IMR-90 (cell line): Measurements from ENCODE around the gene PAK6. TPM values are rescaled to one million over a fixed set of nuclear protein-coding genes. Genes with fewer than 3 reads are reported as not detected.

ENCODE experiments used
- ATAC-seq: fragments of 200-7000 bp; cut with Tn5 transposase; 2 replicates; pipeline ENCODE4 v1.9.1; 2020; ENCODE audit warnings: low read depth, mild to moderate bottlenecking, moderate library complexity
- BruUV-seq: library from RNA; stranded (reverse); fragments of 400-500 nt; replicated peaks from 2 replicates; lab custom pipeline; 2021; lab: Mats Ljungman, UMichigan
- CTCF ChIA-PET: fragments of 300-600 bp; formaldehyde crosslinking; extraction: SDS; loops from one replicate; lab custom pipeline; 2021; ENCODE audit warnings: antibody characterized with exemption; lab: Yijun Ruan, JAX
- POLR2A ChIA-PET: fragments of 300-600 bp; sonication (Branson Sonifier 250); formaldehyde crosslinking; loops from one replicate; lab custom pipeline; 2022; ENCODE audit warnings: antibody characterized with exemption; ENCODE audit not compliant: unreplicated experiment; lab: Charles Lee
- DNase-seq: peaks from one replicate; pipeline ENCODE4 v3.0.0; 2013
- H2AFZ ChIP-seq: replicated peaks from 2 replicates; pipeline ENCODE3; 2013; ENCODE audit warnings: low read length, mild to moderate bottlenecking; ENCODE audit not compliant: poor library complexity
- H2AK5ac ChIP-seq: 2 replicates; pipeline ENCODE4 v1.6.1; 2013; ENCODE audit warnings: low read depth, low read length, inconsistent platforms
- H2AK9ac ChIP-seq: replicated peaks from 2 replicates; pipeline ENCODE3; 2013; ENCODE audit warnings: mild to moderate bottlenecking, low read depth, low read length, moderate library complexity; ENCODE audit not compliant: poor library complexity
- H2BK120ac ChIP-seq: 2 replicates; pipeline ENCODE4 v1.6.1; 2013; ENCODE audit warnings: low read depth, low read length, inconsistent platforms
- H2BK15ac ChIP-seq: 3 replicates; pipeline ENCODE4 v1.6.1; 2013; ENCODE audit warnings: low read depth, low read length, inconsistent platforms
- H2BK20ac ChIP-seq: 2 replicates; pipeline ENCODE4 v1.6.1; 2013; ENCODE audit warnings: low read depth, mild to moderate bottlenecking, inconsistent platforms, low read length, moderate library complexity
- H2BK5ac ChIP-seq: 2 replicates; pipeline ENCODE4 v1.6.1; 2013; ENCODE audit warnings: mild to moderate bottlenecking, low read depth, low read length, inconsistent platforms; ENCODE audit not compliant: poor library complexity, severe bottlenecking
- H3K14ac ChIP-seq: replicated peaks from 2 replicates; pipeline ENCODE4 v1.6.1; 2013; ENCODE audit warnings: low read depth, low read length, inconsistent platforms
- H3K18ac ChIP-seq: 2 replicates; pipeline ENCODE4 v1.6.1; 2013; ENCODE audit warnings: low read depth, low read length, control low read depth
- H3K23ac ChIP-seq: 2 replicates; pipeline ENCODE4 v1.6.1; 2013; ENCODE audit warnings: low read depth, low read length, inconsistent platforms
- H3K27ac ChIP-seq: 2 replicates; pipeline ENCODE4 v1.5.1; 2013; ENCODE audit warnings: mild to moderate bottlenecking, control low read depth, low read length; ENCODE audit not compliant: insufficient read depth
- H3K27me3 ChIP-seq: 2 replicates; pipeline ENCODE4 v1.6.1; 2013; ENCODE audit warnings: low read length; ENCODE audit not compliant: control insufficient read depth, insufficient read depth
- H3K36me3 ChIP-seq: 2 replicates; pipeline ENCODE4 v1.6.1; 2013; ENCODE audit warnings: low read length, mixed read lengths; ENCODE audit not compliant: control insufficient read depth, insufficient read depth
- H3K4ac ChIP-seq: 2 replicates; pipeline ENCODE4 v1.6.1; 2013; ENCODE audit warnings: low read depth, low read length, inconsistent platforms
- H3K4me1 ChIP-seq: 2 replicates; pipeline ENCODE4 v1.6.1; 2013; ENCODE audit warnings: low read length, mixed read lengths; ENCODE audit not compliant: control insufficient read depth, insufficient read depth
- H3K4me2 ChIP-seq: 2 replicates; pipeline ENCODE4 v1.6.1; 2013; ENCODE audit warnings: low read depth, mild to moderate bottlenecking, control low read depth, low read length, moderate library complexity
- H3K4me3 ChIP-seq: 2 replicates; pipeline ENCODE4 v1.5.1; 2013; ENCODE audit warnings: low read depth, mild to moderate bottlenecking, control low read depth, low read length, moderate library complexity; ENCODE audit not compliant: insufficient read depth
- H3K56ac ChIP-seq: 2 replicates; pipeline ENCODE4 v1.6.1; 2013; ENCODE audit warnings: low read length, inconsistent platforms; ENCODE audit not compliant: insufficient read depth; ENCODE audit errors: extremely low read depth
- H3K79me1 ChIP-seq, 2 experiments: 2 replicates each; pipeline ENCODE4 v1.6.1; 2013; ENCODE audit warnings: low read length in 2 of 2, inconsistent platforms in 1 of 2, low read depth in 1 of 2
- H3K9ac ChIP-seq: 2 replicates; pipeline ENCODE4 v1.6.1; 2013; ENCODE audit warnings: low read depth, low read length, control low read depth
- H3K9me1 ChIP-seq: 2 replicates; pipeline ENCODE4 v1.6.1; 2013; ENCODE audit warnings: low read length, inconsistent platforms; ENCODE audit not compliant: insufficient read depth
- H3K9me3 ChIP-seq: 2 replicates; pipeline ENCODE4 v1.6.1; 2013; ENCODE audit warnings: low read length; ENCODE audit not compliant: control insufficient read depth, insufficient read depth
- H4K20me1 ChIP-seq: 2 replicates; pipeline ENCODE4 v1.6.1; 2013; ENCODE audit warnings: low read length, inconsistent platforms; ENCODE audit not compliant: insufficient read depth
- H4K5ac ChIP-seq: 2 replicates; pipeline ENCODE4 v1.6.1; 2013; ENCODE audit warnings: mild to moderate bottlenecking, low read depth, low read length, control low read depth
- H4K8ac ChIP-seq, 2 experiments: 2 replicates each; pipeline ENCODE4 v1.6.1; 2013; ENCODE audit warnings: low read depth in 2 of 2, low read length in 2 of 2, control low read depth in 1 of 2, inconsistent platforms in 1 of 2
- H4K91ac ChIP-seq: 2 replicates; pipeline ENCODE4 v1.6.1; 2013; ENCODE audit warnings: low read depth, low read length, inconsistent platforms; ENCODE audit not compliant: insufficient read depth
- BHLHE40 ChIP-seq: fragments of 150-350 bp; IDR thresholded peaks from 2 replicates; pipeline ENCODE4 v1.6.1; 2016; ENCODE audit warnings: mild to moderate bottlenecking, low read depth, low read length
- CEBPB ChIP-seq: IDR thresholded peaks from 2 replicates; pipeline ENCODE4 v1.6.1; 2012; ENCODE audit warnings: low read depth, low read length, improper control_type of control experiment
- CHD1 ChIP-seq: IDR thresholded peaks from 2 replicates; pipeline ENCODE4 v1.6.1; 2012; ENCODE audit warnings: low read depth, low read length, improper control_type of control experiment
- CTCF ChIP-seq: conservative IDR thresholded peaks from 2 replicates; pipeline ENCODE4 v1.5.1; 2012; ENCODE audit warnings: mild to moderate bottlenecking, low read depth, low read length, improper control_type of control experiment
- ELK1 ChIP-seq: fragments of 150-350 bp; IDR thresholded peaks from 2 replicates; pipeline ENCODE4 v1.6.1; 2016; ENCODE audit warnings: low read depth, mild to moderate bottlenecking, low read length, moderate library complexity, borderline replicate concordance
- FOS ChIP-seq: fragments of 150-350 bp; IDR thresholded peaks from 2 replicates; pipeline ENCODE4 v1.6.1; 2016; ENCODE audit warnings: low read depth, low read length
- MAFK ChIP-seq: IDR thresholded peaks from 2 replicates; pipeline ENCODE4 v1.6.1; 2012; ENCODE audit warnings: low read depth, low read length, improper control_type of control experiment
- MAZ ChIP-seq: IDR thresholded peaks from 2 replicates; pipeline ENCODE4 v1.6.1; 2012; ENCODE audit warnings: low read depth, mild to moderate bottlenecking, low read length, improper control_type of control experiment, moderate library complexity, borderline replicate concordance
- MXI1 ChIP-seq: IDR thresholded peaks from 2 replicates; pipeline ENCODE4 v1.6.1; 2012; ENCODE audit warnings: low read depth, mild to moderate bottlenecking, low read length, moderate library complexity, borderline replicate concordance
- NFE2L2 ChIP-seq: fragments of 150-350 bp; IDR thresholded peaks from 2 replicates; pipeline ENCODE4 v1.6.1; 2016; ENCODE audit warnings: low read depth, mild to moderate bottlenecking, low read length
- POLR2A ChIP-seq: IDR thresholded peaks from 2 replicates; pipeline ENCODE4 v1.6.1; 2012; ENCODE audit warnings: mild to moderate bottlenecking, low read depth, low read length
- RAD21 ChIP-seq: IDR thresholded peaks from 2 replicates; pipeline ENCODE4 v1.6.1; 2012; ENCODE audit warnings: low read length, improper control_type of control experiment
- RCOR1 ChIP-seq: IDR thresholded peaks from 2 replicates; pipeline ENCODE4 v1.6.1; 2012; ENCODE audit warnings: mild to moderate bottlenecking, low read length, improper control_type of control experiment; ENCODE audit not compliant: insufficient replicate concordance
- RFX5 ChIP-seq: IDR thresholded peaks from 2 replicates; pipeline ENCODE4 v1.8.0; 2012; ENCODE audit warnings: low read depth, mild to moderate bottlenecking, low read length, moderate library complexity
- SMC3 ChIP-seq: fragments of 150-350 bp; IDR thresholded peaks from 2 replicates; pipeline ENCODE4 v1.6.1; 2016; ENCODE audit warnings: low read depth, mild to moderate bottlenecking, antibody characterized with exemption, low read length, moderate library complexity
- WGBS, 2 experiments: methylation state at CpG; one replicate each; pipeline versions ENCODE4 v1.1.5 to v1.1.7; 2013; ENCODE audit warnings: missing lambda C conversion rate in 2 of 2; ENCODE audit not compliant: insufficient read length in 1 of 2; ENCODE audit errors: extremely low coverage in 2 of 2; 5-methylcytosine and 5-hydroxymethylcytosine counted together
- dilution Hi-C: fragments of 300-500 bp; cut with HindIII; formaldehyde crosslinking; loops from one replicate; pipeline ENCODE4 v1.14.3; 2018; ENCODE audit warnings: low sequenced_read_pairs; ENCODE audit not compliant: unreplicated experiment
- in situ Hi-C: fragments of 300-500 bp; cut with MboI; formaldehyde crosslinking; loops from 3 replicates; pipeline ENCODE4 v1.14.3; 2019; ENCODE audit warnings: low sequenced_read_pairs, inconsistent platforms, mixed read lengths
- intact Hi-C: fragments of 100-400 bp; cut with micrococcal nuclease; formaldehyde crosslinking; loops from 2 replicates; pipeline ENCODE4 v1.10.0; 2022
- polyA plus RNA-seq, 3 experiments: library from polyadenylated mRNA; depleted of rRNA; stranded (reverse); fragments of >200 nt; gene quantifications; 2 replicates each; pipeline ENCODE4 v1.2.3, GENCODE V29; 2012; ENCODE audit warnings: low replicate concordance in 1 of 3
- total RNA-seq: library from RNA; depleted of rRNA; stranded (reverse); fragments of >200 nt; gene quantifications from 2 replicates; pipeline ENCODE4 v1.2.3, GENCODE V29; 2012
- TF ChIP-seq, protein P1 (sequence below): fragments of 150-350 bp; IDR thresholded peaks from 2 replicates; pipeline ENCODE4 v1.6.1; 2017; ENCODE audit warnings: mild to moderate bottlenecking, antibody characterized with exemption, low read length, low read depth

PAK6 gene
- total and polyA plus RNA-seq, 2 of the 4 experiments (the other 2 are of a cell fraction) = 0.21 TPM; not detected in 1

- H2AK5ac ChIP-seq = no peak overlapping the region
- H2AFZ ChIP-seq = no peak overlapping the region
- in situ Hi-C loops = no loop called here
- no peak for ATAC-seq
- H4K20me1 ChIP-seq = no peaks in the 10 kb centered on the region
- 0 out of 2 replicates have a peak, but pooled peaks cover 3% of the 10 kb centered on the region for H3K9me1 ChIP-seq
- TF ChIP-seq RCOR1 (no peak), MAFK (no peak), ELK1 (no peak), CHD1 (no peak), SMC3 (no peak), MXI1 (no peak), CTCF (no peak), BHLHE40 (no peak), FOS (no peak), MAZ (no peak), NFE2L2 (no peak), CEBPB (no peak), POLR2A (no peak), RFX5 (no peak), RAD21 (no peak)
- TF ChIP-seq, protein P1, sequence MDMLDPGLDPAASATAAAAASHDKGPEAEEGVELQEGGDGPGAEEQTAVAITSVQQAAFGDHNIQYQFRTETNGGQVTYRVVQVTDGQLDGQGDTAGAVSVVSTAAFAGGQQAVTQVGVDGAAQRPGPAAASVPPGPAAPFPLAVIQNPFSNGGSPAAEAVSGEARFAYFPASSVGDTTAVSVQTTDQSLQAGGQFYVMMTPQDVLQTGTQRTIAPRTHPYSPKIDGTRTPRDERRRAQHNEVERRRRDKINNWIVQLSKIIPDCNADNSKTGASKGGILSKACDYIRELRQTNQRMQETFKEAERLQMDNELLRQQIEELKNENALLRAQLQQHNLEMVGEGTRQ = no peak
- H2BK120ac ChIP-seq = no peak overlapping the region
- dilution Hi-C loops = no loop called here
- no peak overlapping the region for H2BK20ac ChIP-seq
- H4K5ac ChIP-seq = no peak overlapping the region
- no peak overlapping the region for H2AK9ac ChIP-seq
- 0 out of 2 replicates have a peak, but pooled peaks cover 2% of the 10 kb centered on the region for H3K4me1 ChIP-seq
- no peaks in the 10 kb centered on the region for H3K9me3 ChIP-seq
- H4K91ac ChIP-seq = no peak overlapping the region
- no CpG with 5 or more reads among the region's 1 CpG for WGBS, 2 experiments
- no peak overlapping the region for H3K27ac ChIP-seq
- no peak overlapping the region for H2BK15ac ChIP-seq
- no peak overlapping the region for H2BK5ac ChIP-seq
- ChIA-PET CTCF (interaction anchor here (1.8 kb wide), 1 partner anchor 45 kb away, joined by 9 read pairs; no protein-coding TSS in a partner anchor), POLR2A (no interaction called here)
- no peak overlapping the region for H3K4me2 ChIP-seq
- H3K23ac ChIP-seq = no peak overlapping the region
- intact Hi-C loops = no loop called here
- no peaks in the 10 kb centered on the region for H3K36me3 ChIP-seq
- H3K56ac ChIP-seq = no peak overlapping the region
- no peak overlapping the region for H3K14ac ChIP-seq
- no peaks in the 10 kb centered on the region; a peak in 1 of 4 replicates for H3K79me1 ChIP-seq
- H3K4me3 ChIP-seq = no peak overlapping the region
- no peak overlapping the region for H3K9ac ChIP-seq
- no peak overlapping the region for H4K8ac ChIP-seq
- no peak overlapping the region for H3K4ac ChIP-seq
- BruUV-seq = no TSS peak
- no peak for DNase-seq
- H3K27me3 ChIP-seq = no peaks in the 10 kb centered on the region
- H3K18ac ChIP-seq = no peak overlapping the region
Measured at GRCh38 chr15:40229956-40230355, 8.9 kb upstream of the PAK6 start.
